Endometrial microvascular endothelial cells (primary cell): Measurements from ENCODE around the gene SF3A2. TPM values are rescaled to one million over a fixed set of nuclear protein-coding genes. Genes with fewer than 3 reads are reported as not detected.
"Not testable (repeated sequence)": the region's sequence is repeated elsewhere in the genome, so short reads cannot be mapped to it uniquely, and the experiment has no call there.

Experiments
- in situ Hi-C: cut with HindIII; loops from 2 replicates; pipeline ENCODE4 v1.10.0; 2017; ENCODE audit warnings: low sequenced_read_pairs, low pct_unique_long_range_greater_than_20kb; ENCODE audit errors: inconsistent ontology term
- total RNA-seq: library from RNA; depleted of rRNA; stranded (reverse); fragments of >200 nt; gene quantifications from one replicate; pipeline ENCODE4 v1.2.3, GENCODE V29; 2015; ENCODE audit errors: inconsistent ontology term

Gene SF3A2
- 51.0 TPM for total RNA-seq

GRCh38 chr19:2236314-2237050, at the start of gene SF3A2, which contains the start of gene PLEKHJ1:
Gene SF3A2 (plus strand): TSS chr19:2236824. CDS start chr19:2243419, 6,595 bp downstream.
Gene PLEKHJ1 (minus strand): TSS chr19:2236329. CDS start chr19:2236248, 81 bp downstream.
- in situ Hi-C loops: no loop called here

- in situ Hi-C loops: no loop called here
These were observed 49.5 kb upstream of the SF3A2 start for GRCh38 chr19:2187159-2187558.

- in situ Hi-C loops: no loop called here
These were observed 47.8 kb upstream of the SF3A2 start for GRCh38 chr19:2188708-2189385.

GRCh38 chr19:2189880-2190279, 46.7 kb upstream of the SF3A2 start:
- in situ Hi-C loops: no loop called here

- in situ Hi-C loops: no loop called here
These were observed 45.7 kb upstream of the SF3A2 start for GRCh38 chr19:2190848-2191455.

GRCh38 chr19:2191456-2192310, 44.9 kb upstream of the SF3A2 start:
- in situ Hi-C loops: no loop called here

- in situ Hi-C loops: no loop called here
These were observed 43.8 kb upstream of the SF3A2 start for GRCh38 chr19:2192862-2193261.

GRCh38 chr19:2193807-2194206, 42.8 kb upstream of the SF3A2 start:
- in situ Hi-C loops: no loop called here

- in situ Hi-C loops: no loop called here
These were observed 42.0 kb upstream of the SF3A2 start for GRCh38 chr19:2194513-2195078.

GRCh38 chr19:2195361-2195760, 41.3 kb upstream of the SF3A2 start:
- in situ Hi-C loops: no loop called here

- in situ Hi-C loops: no loop called here
These were observed 40.7 kb upstream of the SF3A2 start for GRCh38 chr19:2195914-2196313.

GRCh38 chr19:2197270-2197669, 39.4 kb upstream of the SF3A2 start:
- in situ Hi-C loops: no loop called here

- in situ Hi-C loops: no loop called here
These were observed 38.3 kb upstream of the SF3A2 start for GRCh38 chr19:2198317-2198716.

- in situ Hi-C loops: no loop called here
These were observed 37.4 kb upstream of the SF3A2 start for GRCh38 chr19:2199215-2199614.

GRCh38 chr19:2199861-2200623, 36.6 kb upstream of the SF3A2 start:
- in situ Hi-C loops: no loop called here

- in situ Hi-C loops: not testable (repeated sequence)
These were observed 35.9 kb upstream of the SF3A2 start for GRCh38 chr19:2200624-2201294.

GRCh38 chr19:2201473-2202148, 35.0 kb upstream of the SF3A2 start:
- in situ Hi-C loops: no loop called here
